ENCODE measurements around the gene ENAH.

DNA sequence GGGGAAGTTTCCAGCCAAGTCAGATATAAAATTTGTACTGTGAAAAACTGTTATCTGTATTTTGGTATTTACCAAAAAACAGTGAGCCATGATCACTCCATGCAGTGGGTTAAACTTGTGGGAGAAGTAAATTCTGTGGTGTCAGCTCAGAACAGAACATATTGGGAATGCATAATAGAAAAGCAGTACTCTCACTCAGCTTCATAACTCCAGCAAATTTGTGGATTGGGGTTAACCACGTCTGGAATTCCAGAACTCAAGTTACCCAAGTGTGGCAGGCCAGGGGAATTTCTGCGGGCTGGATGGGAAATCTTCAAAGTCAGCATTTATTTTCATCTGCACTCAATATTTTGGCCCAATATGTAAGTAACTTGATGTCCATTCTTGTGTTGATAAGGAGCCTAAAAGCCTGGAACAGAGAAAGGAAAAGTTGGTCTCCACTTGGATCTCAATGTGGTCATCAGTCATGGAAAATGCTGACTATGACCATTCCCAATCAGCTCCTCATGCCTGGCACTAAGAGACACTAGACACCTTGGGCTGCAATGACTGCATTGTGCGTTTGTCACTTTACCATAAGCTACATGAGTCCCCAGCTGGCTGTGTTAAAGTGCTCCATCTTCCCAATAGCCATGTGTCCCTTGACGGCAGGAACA, 39.1 kb upstream of the ENAH start:
- TF ChIP-seq, protein P1, sequence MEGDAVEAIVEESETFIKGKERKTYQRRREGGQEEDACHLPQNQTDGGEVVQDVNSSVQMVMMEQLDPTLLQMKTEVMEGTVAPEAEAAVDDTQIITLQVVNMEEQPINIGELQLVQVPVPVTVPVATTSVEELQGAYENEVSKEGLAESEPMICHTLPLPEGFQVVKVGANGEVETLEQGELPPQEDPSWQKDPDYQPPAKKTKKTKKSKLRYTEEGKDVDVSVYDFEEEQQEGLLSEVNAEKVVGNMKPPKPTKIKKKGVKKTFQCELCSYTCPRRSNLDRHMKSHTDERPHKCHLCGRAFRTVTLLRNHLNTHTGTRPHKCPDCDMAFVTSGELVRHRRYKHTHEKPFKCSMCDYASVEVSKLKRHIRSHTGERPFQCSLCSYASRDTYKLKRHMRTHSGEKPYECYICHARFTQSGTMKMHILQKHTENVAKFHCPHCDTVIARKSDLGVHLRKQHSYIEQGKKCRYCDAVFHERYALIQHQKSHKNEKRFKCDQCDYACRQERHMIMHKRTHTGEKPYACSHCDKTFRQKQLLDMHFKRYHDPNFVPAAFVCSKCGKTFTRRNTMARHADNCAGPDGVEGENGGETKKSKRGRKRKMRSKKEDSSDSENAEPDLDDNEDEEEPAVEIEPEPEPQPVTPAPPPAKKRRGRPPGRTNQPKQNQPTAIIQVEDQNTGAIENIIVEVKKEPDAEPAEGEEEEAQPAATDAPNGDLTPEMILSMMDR (IDR thresholded peaks at IDR 0.05 in 8 of 11, conservative IDR thresholded peaks at IDR 0.05 in 3 of 11) = no peak
- no peak for TF ChIP-seq POLR2A (IDR thresholded peaks at IDR 0.05)
- TF ChIP-seq POLR2AphosphoS5 (IDR thresholded peaks at IDR 0.05) = no peak
